GM15510 (cell line): Measurements from ENCODE around the gene HSD11B2.
A peak's percentile ranks its signal among the peaks of the same experiment; 100 is the strongest.

Experiments used
- POLR2A ChIP-seq: IDR thresholded peaks from 3 replicates; pipeline ENCODE4 v1.6.1; 2011; ENCODE audit warnings: borderline replicate concordance; ENCODE audit not compliant: insufficient read length; ENCODE audit errors: extremely low read depth

Gene HSD11B2

GRCh38 chr16:67461600-67462278 is 30.8 kb downstream of the HSD11B2 start:
- no peak for TF ChIP-seq POLR2A

DNA sequence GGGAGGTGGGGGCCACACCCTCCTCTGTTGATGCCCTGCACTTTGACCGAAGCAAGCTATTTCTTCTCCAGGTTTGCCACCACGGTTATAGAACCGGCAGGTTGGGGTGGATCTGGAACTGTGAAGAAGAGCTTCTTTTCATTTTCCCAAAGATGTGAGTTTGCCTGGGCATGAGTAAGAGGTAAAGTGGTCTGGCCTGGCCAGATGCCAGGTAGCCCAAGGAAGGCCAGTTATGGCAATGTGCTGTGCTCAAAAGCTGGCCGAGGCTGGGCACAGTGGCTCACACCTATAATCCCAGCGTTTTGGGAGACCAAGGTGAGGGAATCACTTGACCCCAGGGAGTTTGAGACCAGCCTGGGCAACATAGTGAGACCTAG is 31.3 kb downstream of the HSD11B2 start:
- TF ChIP-seq POLR2A, result no peak

DNA sequence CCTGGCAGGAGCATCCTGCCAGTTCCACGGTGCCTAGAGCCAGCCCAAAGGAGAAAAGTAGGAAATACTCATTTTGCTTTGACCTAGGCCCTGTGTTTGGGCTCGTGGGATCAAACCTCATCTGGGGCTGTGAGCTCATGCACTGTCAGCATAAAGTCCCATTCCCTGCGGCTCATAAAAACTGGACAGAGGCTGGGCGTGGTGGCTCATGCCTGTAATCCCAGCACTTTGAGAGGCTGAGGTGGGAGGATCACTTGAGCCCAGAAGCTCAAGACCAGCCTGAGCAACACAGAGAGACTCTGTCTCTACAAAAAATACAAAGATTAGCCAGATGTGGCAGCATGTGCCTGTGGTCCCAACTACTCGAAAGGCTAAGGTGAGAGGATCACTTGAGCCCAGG is 32.1 kb downstream of the HSD11B2 start:
- TF ChIP-seq POLR2A, result no peak

GRCh38 chr16:67463691-67464090 is 32.8 kb downstream of the HSD11B2 start:
- TF ChIP-seq POLR2A, result no peak

DNA sequence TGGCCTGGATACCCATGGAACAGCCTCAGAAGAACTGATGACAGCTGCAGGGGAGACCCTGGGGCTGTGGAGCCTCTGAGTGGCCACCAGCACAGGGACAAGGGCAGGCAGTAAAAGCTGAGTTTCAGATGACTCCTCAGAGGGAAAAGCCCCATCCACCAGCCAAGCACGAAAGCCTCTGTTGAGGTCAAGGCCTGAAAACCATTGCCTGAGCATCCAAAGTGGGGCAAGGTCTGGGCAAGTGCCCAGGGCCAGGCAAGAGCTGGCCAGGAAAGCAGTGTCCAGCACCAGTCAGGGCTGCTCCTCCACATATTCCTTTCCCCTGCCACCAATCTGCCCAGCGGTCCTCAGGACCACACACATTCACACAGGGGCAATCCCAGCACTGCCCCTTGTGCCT is 33.6 kb downstream of the HSD11B2 start:
- TF ChIP-seq POLR2A, result no peak

GRCh38 chr16:67466581-67466980 is 35.7 kb downstream of the HSD11B2 start:
- no peak for TF ChIP-seq POLR2A

DNA sequence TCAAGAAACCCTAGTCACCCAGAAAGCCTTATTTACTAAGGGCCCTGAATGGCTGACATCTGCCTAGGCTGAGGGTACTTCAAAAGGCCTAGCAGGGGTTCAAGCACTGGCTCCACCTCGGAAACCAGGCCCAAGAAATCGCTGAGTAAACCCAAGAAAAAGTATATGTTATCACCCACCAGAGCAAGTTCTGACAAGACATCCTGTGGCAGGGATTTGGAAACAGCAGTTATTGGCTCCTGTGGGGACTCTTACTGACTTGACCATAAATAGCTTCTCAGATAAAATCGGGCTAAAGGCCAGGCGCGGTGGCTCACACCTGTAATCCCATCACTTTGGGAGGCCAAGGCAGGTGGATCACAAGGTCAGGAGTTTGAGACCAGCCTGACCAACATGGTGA is 37.8 kb downstream of the HSD11B2 start:
- no peak for TF ChIP-seq POLR2A

DNA sequence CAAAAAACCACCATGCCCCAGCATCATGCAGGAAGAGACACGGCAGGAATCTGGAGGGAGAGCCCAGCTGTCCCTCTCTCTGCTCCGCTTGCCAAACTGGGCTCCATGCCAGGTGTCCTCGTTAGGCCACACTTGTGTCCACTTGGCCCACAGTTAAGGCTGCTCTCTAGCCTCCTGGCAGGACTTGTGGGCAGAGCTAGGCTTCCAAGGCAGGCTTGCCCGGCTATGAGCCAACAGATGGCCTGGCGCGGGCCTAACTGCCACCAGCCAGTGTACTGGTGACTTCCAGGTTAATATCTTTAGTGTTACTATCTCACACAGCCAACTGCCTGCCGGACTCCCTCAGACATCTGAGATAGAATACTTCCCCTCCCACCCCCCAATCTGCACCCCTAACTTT is 39.4 kb downstream of the HSD11B2 start:
- TF ChIP-seq POLR2A, result no peak

DNA sequence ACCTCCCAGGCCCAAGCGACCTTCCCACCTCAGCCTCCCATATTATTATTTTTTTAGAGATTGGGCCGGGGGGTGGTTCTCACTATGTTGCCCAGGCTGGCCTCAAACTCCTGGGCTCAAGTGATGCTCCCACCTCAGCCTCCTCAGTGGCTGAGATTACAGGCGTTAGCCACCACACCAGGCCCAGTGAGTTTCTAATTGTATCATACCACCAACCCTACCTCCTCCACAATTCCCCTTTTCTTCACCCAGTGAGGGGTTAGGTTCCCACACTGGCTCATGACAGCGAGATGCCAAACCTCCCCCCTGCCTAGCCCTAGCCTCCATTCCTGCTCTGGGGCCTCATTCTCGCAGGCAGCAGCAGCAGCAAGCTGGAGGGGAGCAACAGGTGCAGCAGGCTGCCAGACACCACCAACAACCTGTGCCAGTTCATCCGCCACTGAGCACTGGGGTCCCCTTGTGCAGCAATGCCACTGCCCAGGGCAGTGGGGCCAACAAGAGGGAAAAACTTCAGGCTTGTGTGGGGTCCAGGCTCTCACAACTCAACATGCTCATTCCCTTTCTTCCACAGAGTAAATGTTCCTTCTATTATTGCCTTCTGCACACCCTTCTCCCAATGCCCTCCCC is 41.0 kb downstream of the HSD11B2 start:
- no peak for TF ChIP-seq POLR2A

GRCh38 chr16:67474551-67475455 is 43.9 kb downstream of the HSD11B2 start:
- no peak for TF ChIP-seq POLR2A

DNA sequence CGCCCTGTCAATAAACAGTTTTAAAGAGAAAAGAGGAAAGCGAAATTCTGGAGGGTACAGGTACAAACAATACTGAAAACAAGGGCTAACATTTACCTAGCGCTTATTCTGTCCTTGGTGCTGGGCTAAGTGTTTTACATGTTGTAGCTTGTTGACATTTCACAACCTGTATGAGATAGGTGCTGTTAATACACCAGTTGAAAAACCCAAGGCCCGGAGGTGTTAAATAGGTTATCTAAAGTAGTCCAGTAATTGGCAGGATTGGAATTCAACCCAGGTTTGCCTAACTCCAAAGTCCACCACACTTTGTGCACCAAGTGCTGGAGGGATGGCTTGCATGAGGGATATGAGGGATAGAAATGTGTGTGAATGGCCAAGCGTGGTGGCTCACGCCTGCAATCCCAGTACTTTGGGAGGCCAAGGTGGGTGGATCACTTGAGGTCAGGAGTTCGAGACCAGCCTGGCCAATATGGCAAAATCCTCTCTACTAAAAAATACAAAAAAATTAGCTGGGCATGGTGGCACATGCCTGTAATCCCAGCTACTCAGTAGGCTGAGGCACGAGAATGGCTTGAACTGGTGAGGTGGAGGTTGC is 47.1 kb downstream of the HSD11B2 start:
- TF ChIP-seq POLR2A, result no peak

DNA sequence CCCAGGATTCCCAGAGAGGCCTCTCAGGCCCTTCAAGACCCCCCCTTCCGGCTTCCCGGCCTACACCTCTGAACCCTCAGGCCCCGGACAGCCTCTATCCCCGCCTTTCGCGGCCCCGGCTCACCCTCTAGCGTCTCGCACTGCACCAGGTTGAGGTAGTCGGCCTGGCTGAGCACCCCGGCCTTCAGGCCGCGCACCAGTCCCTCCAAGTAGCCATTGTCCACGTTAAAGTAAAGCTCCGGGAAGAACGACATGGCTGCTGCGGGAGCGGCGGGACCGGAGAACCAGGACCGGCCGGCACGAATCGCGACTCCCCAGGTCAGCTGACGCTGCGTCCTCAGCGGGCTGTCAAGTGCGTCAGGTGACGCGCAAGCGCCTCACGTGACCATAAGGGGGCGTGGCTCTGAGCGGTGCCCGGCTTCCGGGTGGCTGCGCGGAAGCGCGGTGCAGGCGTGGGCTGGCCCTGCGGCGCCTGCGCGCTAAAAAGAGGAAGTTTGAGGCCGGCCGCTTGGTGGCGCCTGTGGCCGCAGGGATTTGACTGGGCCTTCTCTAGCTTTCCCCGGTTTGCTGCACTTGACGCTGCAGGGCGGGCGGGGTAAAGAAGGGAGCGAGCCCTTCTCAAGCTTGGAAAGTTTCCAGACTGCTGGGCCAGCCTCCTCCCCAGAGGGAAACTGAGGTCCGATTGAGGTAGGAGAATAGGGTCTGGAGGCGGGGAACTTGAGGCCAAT is 50.1 kb downstream of the HSD11B2 start, which contains the start of gene ATP6V0D1:
TSS of gene ATP6V0D1 (minus strand) at position 325 of the 728 bp plus-strand sequence. CDS start at position 254, 71 bp downstream.
- peak; percentile 60 for TF ChIP-seq POLR2A

DNA sequence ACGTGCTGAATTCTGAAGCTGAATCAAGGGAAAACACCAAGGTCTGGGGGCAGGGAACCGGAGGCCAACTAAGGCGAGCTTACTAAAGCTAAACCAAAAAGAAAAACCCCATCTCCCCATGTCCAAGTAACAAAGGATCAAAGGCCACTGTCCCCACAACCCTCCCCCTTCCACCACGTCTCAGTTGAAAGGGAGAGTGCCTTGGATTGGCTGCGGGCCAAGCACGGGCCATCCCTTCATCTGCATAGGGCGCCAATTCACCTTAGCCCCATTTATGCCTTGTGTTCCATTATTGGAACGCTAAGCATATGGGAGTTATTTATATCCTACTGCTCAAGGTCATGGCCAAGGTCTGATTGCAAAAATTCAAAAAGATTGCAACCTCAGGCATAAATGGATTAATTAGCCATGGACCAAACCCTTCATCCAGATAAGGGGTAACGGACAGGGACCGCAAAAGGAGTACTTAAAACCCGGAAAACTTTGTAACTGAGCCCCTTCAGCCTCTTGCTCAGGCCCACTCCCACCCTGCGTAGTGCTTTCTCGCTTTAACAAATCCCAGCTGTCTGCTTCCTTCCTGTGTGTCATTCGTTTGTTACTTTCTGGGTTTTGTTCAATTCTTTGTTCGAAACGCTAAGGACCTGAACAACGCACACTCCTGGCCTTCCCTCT is 50.8 kb downstream of the HSD11B2 start:
- peak; percentile 29 for TF ChIP-seq POLR2A

GRCh38 chr16:67482233-67482924 is 51.5 kb downstream of the HSD11B2 start:
- no peak for TF ChIP-seq POLR2A

DNA sequence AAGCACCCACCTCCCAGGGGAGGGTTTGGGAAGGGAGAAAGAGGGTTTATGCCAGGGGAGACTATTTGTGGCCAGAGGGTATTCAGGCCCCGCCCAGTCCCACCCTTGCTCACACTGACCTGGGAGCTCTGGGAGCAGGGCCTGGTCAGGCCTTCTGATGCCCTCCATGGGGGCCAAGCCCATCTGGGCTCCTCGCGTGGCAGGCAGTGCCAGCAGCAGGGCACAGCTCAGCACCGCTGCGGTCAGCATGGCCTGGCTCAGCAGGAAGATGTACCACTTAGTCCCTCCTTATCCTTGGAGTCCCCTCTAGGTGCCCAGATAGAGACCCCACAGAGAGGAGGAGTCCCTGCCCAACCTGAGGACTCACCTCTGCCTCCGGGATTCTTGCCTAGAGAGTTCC is 52.2 kb downstream of the HSD11B2 start, which contains the start of gene AGRP:
TSS of gene AGRP (minus strand) at position 398 of the 400 bp plus-strand sequence. CDS start at position 249, 149 bp downstream.
- TF ChIP-seq POLR2A, result no peak
